Right lobe of liver (tissue), 4 donors: ENCODE data around the gene C14orf132.

ENCODE experiments used
- POLR2A ChIP-seq: fragments of 450-650 bp; IDR thresholded peaks from one replicate; pipeline ENCODE4 v1.6.1; 2017; ENCODE audit warnings: antibody characterized with exemption, mild to moderate bottlenecking
- TF ChIP-seq, protein P1 (sequence below), 4 donors: fragments of 200-600 bp in 3 of 4; fragments of 450-650 bp in 1 of 4; IDR thresholded peaks; one replicate each; pipeline versions ENCODE4 v1.5.1 to v1.8.0; 2016 to 2022; ENCODE audit warnings: antibody characterized with exemption in 4 of 4, mild to moderate bottlenecking in 2 of 4
- donor health status: DM: no; HTN: no; CAD: no.
- donor health status: DM: no; HTN: no; CAD: no.
- donor health status: DM: no; HTN: yes; CAD: no.

- TF ChIP-seq POLR2A, result no peak
- TF ChIP-seq, protein P1, sequence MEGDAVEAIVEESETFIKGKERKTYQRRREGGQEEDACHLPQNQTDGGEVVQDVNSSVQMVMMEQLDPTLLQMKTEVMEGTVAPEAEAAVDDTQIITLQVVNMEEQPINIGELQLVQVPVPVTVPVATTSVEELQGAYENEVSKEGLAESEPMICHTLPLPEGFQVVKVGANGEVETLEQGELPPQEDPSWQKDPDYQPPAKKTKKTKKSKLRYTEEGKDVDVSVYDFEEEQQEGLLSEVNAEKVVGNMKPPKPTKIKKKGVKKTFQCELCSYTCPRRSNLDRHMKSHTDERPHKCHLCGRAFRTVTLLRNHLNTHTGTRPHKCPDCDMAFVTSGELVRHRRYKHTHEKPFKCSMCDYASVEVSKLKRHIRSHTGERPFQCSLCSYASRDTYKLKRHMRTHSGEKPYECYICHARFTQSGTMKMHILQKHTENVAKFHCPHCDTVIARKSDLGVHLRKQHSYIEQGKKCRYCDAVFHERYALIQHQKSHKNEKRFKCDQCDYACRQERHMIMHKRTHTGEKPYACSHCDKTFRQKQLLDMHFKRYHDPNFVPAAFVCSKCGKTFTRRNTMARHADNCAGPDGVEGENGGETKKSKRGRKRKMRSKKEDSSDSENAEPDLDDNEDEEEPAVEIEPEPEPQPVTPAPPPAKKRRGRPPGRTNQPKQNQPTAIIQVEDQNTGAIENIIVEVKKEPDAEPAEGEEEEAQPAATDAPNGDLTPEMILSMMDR (IDR thresholded peaks at IDR 0.05), result no peak
Measured at GRCh38 chr14:95994593-95994928, 44.6 kb upstream of the C14orf132 start.
